Measurements from ENCODE around the gene NEDD9.

NEDD9 gene

DNA sequence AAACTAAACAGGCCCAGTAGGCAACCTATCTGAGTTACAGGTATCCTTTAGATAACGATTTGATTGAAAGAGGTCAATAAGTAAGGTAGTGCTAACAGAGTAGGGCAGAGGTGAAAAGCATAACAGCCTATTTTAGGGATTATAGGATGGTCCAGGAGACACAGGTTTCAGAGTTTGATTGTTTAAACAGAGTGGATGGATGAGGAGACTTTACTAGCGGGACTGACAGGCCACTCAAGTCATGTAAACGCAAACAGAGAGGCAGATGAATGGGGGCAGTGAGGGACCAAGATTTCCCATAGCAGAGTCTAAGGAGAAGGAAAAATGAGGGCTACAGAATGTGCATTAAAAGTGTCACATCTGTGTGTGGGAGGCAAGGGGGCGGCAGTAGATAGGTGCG lies 4.8 kb downstream of the NEDD9 start:
- Histone ChIP-seq H3K4me2 (ENCODE audit: low read length) (no peak overlapping the region), H3K4me3 (ENCODE audit: low read length) (no peak overlapping the region), H3K9me2 (replicated peaks; ENCODE audit: control insufficient read depth, low read length) (no peaks in the 10 kb centered on the region), H3K27ac (ENCODE audit: low read depth, low read length) (no peak overlapping the region), H3K4me1 (ENCODE audit: control insufficient read depth, low read length) (peaks cover 12% of the 10 kb centered on the region), H3F3A (ENCODE audit: control insufficient read depth, insufficient read depth) (no peaks in the 10 kb centered on the region), H3K36me3 (ENCODE audit: control insufficient read depth, low read length) (no peaks in the 10 kb centered on the region), H4K20me1 (ENCODE audit: control insufficient read depth, insufficient read depth, low read depth, low read length) (no peaks in the 10 kb centered on the region), H3K9me3 (ENCODE audit: control insufficient read depth, insufficient read depth, low read length) (no peaks in the 10 kb centered on the region), H3K79me2 (ENCODE audit: control insufficient read depth, low read length) (no peaks in the 10 kb centered on the region), H3K27me3 (ENCODE audit: control insufficient read depth, low read length) (peaks cover 7% of the 10 kb centered on the region; the same call in 1 of the 2 replicates)
- TF ChIP-seq, protein P1, sequence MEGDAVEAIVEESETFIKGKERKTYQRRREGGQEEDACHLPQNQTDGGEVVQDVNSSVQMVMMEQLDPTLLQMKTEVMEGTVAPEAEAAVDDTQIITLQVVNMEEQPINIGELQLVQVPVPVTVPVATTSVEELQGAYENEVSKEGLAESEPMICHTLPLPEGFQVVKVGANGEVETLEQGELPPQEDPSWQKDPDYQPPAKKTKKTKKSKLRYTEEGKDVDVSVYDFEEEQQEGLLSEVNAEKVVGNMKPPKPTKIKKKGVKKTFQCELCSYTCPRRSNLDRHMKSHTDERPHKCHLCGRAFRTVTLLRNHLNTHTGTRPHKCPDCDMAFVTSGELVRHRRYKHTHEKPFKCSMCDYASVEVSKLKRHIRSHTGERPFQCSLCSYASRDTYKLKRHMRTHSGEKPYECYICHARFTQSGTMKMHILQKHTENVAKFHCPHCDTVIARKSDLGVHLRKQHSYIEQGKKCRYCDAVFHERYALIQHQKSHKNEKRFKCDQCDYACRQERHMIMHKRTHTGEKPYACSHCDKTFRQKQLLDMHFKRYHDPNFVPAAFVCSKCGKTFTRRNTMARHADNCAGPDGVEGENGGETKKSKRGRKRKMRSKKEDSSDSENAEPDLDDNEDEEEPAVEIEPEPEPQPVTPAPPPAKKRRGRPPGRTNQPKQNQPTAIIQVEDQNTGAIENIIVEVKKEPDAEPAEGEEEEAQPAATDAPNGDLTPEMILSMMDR (IDR thresholded peaks at IDR 0.05; ENCODE audit: low read depth, low read length, poor library complexity, severe bottlenecking) = no peak
- TF ChIP-seq EZH2phosphoT487 (IDR thresholded peaks at IDR 0.05; ENCODE audit: borderline replicate concordance, low read length) = no peak

DNA sequence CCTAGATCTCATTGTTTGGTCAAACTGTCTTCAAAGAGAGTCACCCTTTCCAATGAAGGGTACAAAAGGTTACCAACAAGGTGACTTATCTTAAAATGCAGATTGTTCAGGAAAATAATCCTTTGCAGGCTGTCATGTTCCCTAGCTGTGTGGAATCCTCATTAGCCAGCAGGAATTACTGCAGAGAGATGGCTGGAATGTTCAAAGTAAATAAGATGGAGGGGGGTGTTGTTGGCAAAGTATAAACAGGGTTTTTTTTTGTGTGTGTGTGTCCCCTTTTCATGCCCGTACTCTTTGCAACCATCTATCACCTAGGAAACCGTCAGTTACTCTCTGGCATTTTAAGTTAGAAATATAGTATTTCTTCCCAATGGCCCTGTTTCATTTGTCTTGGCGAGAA lies 6.5 kb downstream of the NEDD9 start:
- H3K36me3 ChIP-seq (ENCODE audit: control insufficient read depth, low read length) = no peaks in the 10 kb centered on the region
- no peaks in the 10 kb centered on the region for H3K27me3 ChIP-seq (ENCODE audit: control insufficient read depth, low read length)
- H3F3A ChIP-seq (ENCODE audit: control insufficient read depth, insufficient read depth) = no peaks in the 10 kb centered on the region
- no peak overlapping the region for H3K27ac ChIP-seq (ENCODE audit: low read depth, low read length)
- no peaks in the 10 kb centered on the region for H4K20me1 ChIP-seq (ENCODE audit: control insufficient read depth, insufficient read depth, low read depth, low read length)
- no peak overlapping the region for H3K4me2 ChIP-seq (ENCODE audit: low read length)
- no peaks in the 10 kb centered on the region for H3K9me2 ChIP-seq (replicated peaks; ENCODE audit: control insufficient read depth, low read length)
- no peaks in the 10 kb centered on the region for H3K9me3 ChIP-seq (ENCODE audit: control insufficient read depth, insufficient read depth, low read length)
- H3K4me3 ChIP-seq (ENCODE audit: low read length) = no peak overlapping the region
- peaks cover 5% of the 10 kb centered on the region for H3K4me1 ChIP-seq (ENCODE audit: control insufficient read depth, low read length)
- TF ChIP-seq, protein P1 (IDR thresholded peaks at IDR 0.05; ENCODE audit: low read depth, low read length, poor library complexity, severe bottlenecking) = no peak
- no peak for TF ChIP-seq EZH2phosphoT487 (IDR thresholded peaks at IDR 0.05; ENCODE audit: borderline replicate concordance, low read length)
- H3K79me2 ChIP-seq (ENCODE audit: control insufficient read depth, low read length) = no peaks in the 10 kb centered on the region

DNA sequence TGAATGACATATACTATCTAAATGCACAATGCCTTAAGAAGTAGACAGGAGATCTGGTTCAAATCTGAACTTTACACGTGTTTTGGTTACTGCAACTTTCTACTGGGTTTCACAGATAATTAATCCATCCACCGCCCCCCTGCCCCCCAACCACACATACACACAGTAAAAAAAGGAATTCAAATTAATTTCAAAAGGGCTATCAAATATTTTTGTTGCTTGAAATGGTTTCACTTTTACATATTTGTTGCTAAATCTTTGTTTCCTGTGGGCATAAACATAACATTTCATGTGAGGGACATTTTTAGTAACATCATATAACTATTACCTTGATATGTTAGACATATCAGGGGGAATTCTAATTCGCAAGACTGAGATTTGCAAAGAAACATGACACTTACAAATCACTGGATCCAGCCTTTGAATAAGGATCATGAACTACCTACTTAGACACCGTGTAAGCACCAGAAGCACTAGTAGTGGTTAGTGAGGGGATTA lies 7.5 kb downstream of the NEDD9 start:
- Histone ChIP-seq H3K79me2 (ENCODE audit: control insufficient read depth, low read length) (no peaks in the 10 kb centered on the region), H3K4me1 (ENCODE audit: control insufficient read depth, low read length) (peaks cover 5% of the 10 kb centered on the region), H3K4me3 (ENCODE audit: low read length) (no peak overlapping the region), H3F3A (ENCODE audit: control insufficient read depth, insufficient read depth) (no peaks in the 10 kb centered on the region), H3K27me3 (ENCODE audit: control insufficient read depth, low read length) (no peaks in the 10 kb centered on the region), H3K9me2 (replicated peaks; ENCODE audit: control insufficient read depth, low read length) (no peaks in the 10 kb centered on the region), H4K20me1 (ENCODE audit: control insufficient read depth, insufficient read depth, low read depth, low read length) (no peaks in the 10 kb centered on the region), H3K4me2 (ENCODE audit: low read length) (no peak overlapping the region), H3K9me3 (ENCODE audit: control insufficient read depth, insufficient read depth, low read length) (no peaks in the 10 kb centered on the region), H3K27ac (ENCODE audit: low read depth, low read length) (no peak overlapping the region), H3K36me3 (ENCODE audit: control insufficient read depth, low read length) (no peaks in the 10 kb centered on the region)
- no peak for TF ChIP-seq EZH2phosphoT487 (IDR thresholded peaks at IDR 0.05; ENCODE audit: borderline replicate concordance, low read length)
- TF ChIP-seq, protein P1 (IDR thresholded peaks at IDR 0.05; ENCODE audit: low read depth, low read length, poor library complexity, severe bottlenecking) = no peak
